ENCODE data around the gene MMEL1.
"Not testable (repeated sequence)": the region's sequence is repeated elsewhere in the genome, so short reads cannot be mapped to it uniquely, and the experiment has no call there.

Gene MMEL1

GRCh38 chr1:2632561-2633361 lies at the start of gene MMEL1:
TSS of gene MMEL1 (minus strand) at chr1:2633016. CDS start at chr1:2629484, 3,532 bp downstream.
- no peak for DNase-seq (ENCODE audit: low spot score)

- DNase-seq (ENCODE audit: low spot score): not testable (repeated sequence)
Measured at GRCh38 chr1:2676726-2677125, 43.9 kb upstream of the MMEL1 start.

GRCh38 chr1:2671656-2672055 lies 38.8 kb upstream of the MMEL1 start:
- not testable (repeated sequence) for DNase-seq (ENCODE audit: low spot score)

GRCh38 chr1:2659806-2660205 lies 27.0 kb upstream of the MMEL1 start:
- DNase-seq (ENCODE audit: low spot score): not testable (repeated sequence)

GRCh38 chr1:2657909-2658308 lies 25.1 kb upstream of the MMEL1 start:
- DNase-seq (ENCODE audit: low spot score): not testable (repeated sequence)

GRCh38 chr1:2657124-2657523 lies 24.3 kb upstream of the MMEL1 start:
- DNase-seq (ENCODE audit: low spot score): not testable (repeated sequence)

- DNase-seq (ENCODE audit: low spot score): not testable (repeated sequence)
Measured at GRCh38 chr1:2655598-2656434, 23.0 kb upstream of the MMEL1 start.

GRCh38 chr1:2654443-2654948 lies 21.7 kb upstream of the MMEL1 start:
- DNase-seq (ENCODE audit: low spot score): not testable (repeated sequence)

- not testable (repeated sequence) for DNase-seq (ENCODE audit: low spot score)
Measured at GRCh38 chr1:2653741-2654442, 21.1 kb upstream of the MMEL1 start.

GRCh38 chr1:2652926-2653571 lies 20.2 kb upstream of the MMEL1 start:
- DNase-seq (ENCODE audit: low spot score): not testable (repeated sequence)

- DNase-seq (ENCODE audit: low spot score): not testable (repeated sequence)
Measured at GRCh38 chr1:2652152-2652925, 19.5 kb upstream of the MMEL1 start.

- DNase-seq (ENCODE audit: low spot score): no peak
Measured at GRCh38 chr1:2650967-2651645, 18.3 kb upstream of the MMEL1 start.

- no peak for DNase-seq (ENCODE audit: low spot score)
Measured at GRCh38 chr1:2646837-2647236, 14.0 kb upstream of the MMEL1 start.

- DNase-seq (ENCODE audit: low spot score): no peak
Measured at GRCh38 chr1:2645776-2646175, 13.0 kb upstream of the MMEL1 start.

GRCh38 chr1:2645143-2645542 lies 12.3 kb upstream of the MMEL1 start:
- DNase-seq (ENCODE audit: low spot score): no peak

GRCh38 chr1:2644591-2645101 lies 11.8 kb upstream of the MMEL1 start:
- no peak for DNase-seq (ENCODE audit: low spot score)

GRCh38 chr1:2644171-2644570 lies 11.4 kb upstream of the MMEL1 start:
- DNase-seq (ENCODE audit: low spot score): no peak

- no peak for DNase-seq (ENCODE audit: low spot score)
Measured at GRCh38 chr1:2643414-2644077, 10.7 kb upstream of the MMEL1 start.
